ENCODE data around the gene SLC11A1. TPM values are rescaled to one million over a fixed set of nuclear protein-coding genes. Genes with fewer than 3 reads are reported as not detected.
A peak's percentile ranks its signal among the peaks of the same experiment; 100 is the strongest.

The SLC11A1 gene
- total RNA-seq, 4 donors from 2014 or later = 5.6 to 38.1 (median 20.7) TPM

DNA sequence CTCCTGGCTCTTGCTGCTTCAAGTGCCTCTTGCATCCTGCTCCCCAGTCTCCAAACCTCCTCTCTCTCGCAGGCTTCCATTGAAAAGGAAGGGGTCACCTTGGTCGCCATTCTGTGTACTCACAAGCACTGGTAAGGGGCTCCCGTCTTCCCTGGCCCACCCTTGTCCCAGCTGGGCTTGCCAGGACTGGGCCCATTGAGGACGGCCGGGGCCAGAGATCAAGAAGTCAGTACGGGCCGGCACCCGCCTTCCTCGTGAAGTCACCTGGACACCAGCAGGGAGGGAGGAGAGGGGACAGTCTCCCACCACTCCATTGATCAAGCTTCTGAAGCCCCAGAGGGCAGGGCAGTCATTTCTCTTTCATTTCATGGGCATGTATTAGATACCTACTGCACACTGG lies 41.4 kb upstream of the SLC11A1 start:
- Histone ChIP-seq H3K9me3 (no peaks in the 10 kb centered on the region), H3K4me1 (no peaks in the 10 kb centered on the region), H3K36me3 (peaks cover 0 to 6% (median 2%) of the 10 kb centered on the region in 4 donors), H3K27me3 (no peaks in the 10 kb centered on the region), H3K4me3 (no peak overlapping the region), H3K27ac (replicated peaks in 1 of 4) (no peak overlapping the region)
- TF ChIP-seq EP300 (IDR thresholded peaks at IDR 0.05) (no peak), POLR2AphosphoS5 (IDR thresholded peaks at IDR 0.05) (no peak), POLR2A (IDR thresholded peaks at IDR 0.05; ENCODE audit: low read depth) (no peak)
- TF ChIP-seq, protein P1, sequence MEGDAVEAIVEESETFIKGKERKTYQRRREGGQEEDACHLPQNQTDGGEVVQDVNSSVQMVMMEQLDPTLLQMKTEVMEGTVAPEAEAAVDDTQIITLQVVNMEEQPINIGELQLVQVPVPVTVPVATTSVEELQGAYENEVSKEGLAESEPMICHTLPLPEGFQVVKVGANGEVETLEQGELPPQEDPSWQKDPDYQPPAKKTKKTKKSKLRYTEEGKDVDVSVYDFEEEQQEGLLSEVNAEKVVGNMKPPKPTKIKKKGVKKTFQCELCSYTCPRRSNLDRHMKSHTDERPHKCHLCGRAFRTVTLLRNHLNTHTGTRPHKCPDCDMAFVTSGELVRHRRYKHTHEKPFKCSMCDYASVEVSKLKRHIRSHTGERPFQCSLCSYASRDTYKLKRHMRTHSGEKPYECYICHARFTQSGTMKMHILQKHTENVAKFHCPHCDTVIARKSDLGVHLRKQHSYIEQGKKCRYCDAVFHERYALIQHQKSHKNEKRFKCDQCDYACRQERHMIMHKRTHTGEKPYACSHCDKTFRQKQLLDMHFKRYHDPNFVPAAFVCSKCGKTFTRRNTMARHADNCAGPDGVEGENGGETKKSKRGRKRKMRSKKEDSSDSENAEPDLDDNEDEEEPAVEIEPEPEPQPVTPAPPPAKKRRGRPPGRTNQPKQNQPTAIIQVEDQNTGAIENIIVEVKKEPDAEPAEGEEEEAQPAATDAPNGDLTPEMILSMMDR (IDR thresholded peaks at IDR 0.05) = no peak
- no peak for DNase-seq (ENCODE audit: extremely low spot score)
- intact Hi-C loops (cut with DNase I) = no loop called here
- WGBS = 95% methylated on average over 9 of the region's 9 CpGs

DNA sequence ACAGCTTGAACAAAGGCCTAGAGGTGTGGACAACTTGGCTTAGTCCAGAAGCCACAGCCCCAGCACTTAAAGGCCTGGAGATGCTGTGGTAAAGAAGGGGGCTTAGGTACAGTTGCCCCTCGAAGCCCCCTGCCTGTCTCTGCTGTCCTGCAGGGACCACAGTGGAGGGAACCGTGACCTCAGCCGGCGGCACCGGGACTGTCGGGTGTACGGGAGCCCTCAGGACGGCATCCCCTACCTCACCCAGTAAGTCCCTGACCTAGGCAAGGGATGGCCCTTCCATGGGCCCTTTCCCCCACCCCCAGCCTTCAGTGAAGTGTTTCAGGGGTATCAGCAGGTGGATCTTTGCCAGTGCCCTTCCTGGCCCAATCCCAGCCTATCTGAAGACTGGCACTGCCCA lies 40.7 kb upstream of the SLC11A1 start:
- TF ChIP-seq POLR2A (IDR thresholded peaks at IDR 0.05; ENCODE audit: low read depth) (no peak), EP300 (IDR thresholded peaks at IDR 0.05) (no peak), POLR2AphosphoS5 (IDR thresholded peaks at IDR 0.05) (no peak)
- TF ChIP-seq, protein P1 (IDR thresholded peaks at IDR 0.05) = no peak
- no peak for DNase-seq (ENCODE audit: extremely low spot score)
- H3K4me1 ChIP-seq = no peaks in the 10 kb centered on the region
- H3K27ac ChIP-seq (replicated peaks in 1 of 4) = no peak overlapping the region
- 80% methylated on average over 1 of the region's 8 CpGs for WGBS
- H3K36me3 ChIP-seq = peaks cover 0 to 6% (median 2%) of the 10 kb centered on the region in 4 donors
- intact Hi-C loops (cut with DNase I) = no loop called here
- H3K4me3 ChIP-seq = no peak overlapping the region
- no peaks in the 10 kb centered on the region for H3K9me3 ChIP-seq
- no peaks in the 10 kb centered on the region for H3K27me3 ChIP-seq

DNA sequence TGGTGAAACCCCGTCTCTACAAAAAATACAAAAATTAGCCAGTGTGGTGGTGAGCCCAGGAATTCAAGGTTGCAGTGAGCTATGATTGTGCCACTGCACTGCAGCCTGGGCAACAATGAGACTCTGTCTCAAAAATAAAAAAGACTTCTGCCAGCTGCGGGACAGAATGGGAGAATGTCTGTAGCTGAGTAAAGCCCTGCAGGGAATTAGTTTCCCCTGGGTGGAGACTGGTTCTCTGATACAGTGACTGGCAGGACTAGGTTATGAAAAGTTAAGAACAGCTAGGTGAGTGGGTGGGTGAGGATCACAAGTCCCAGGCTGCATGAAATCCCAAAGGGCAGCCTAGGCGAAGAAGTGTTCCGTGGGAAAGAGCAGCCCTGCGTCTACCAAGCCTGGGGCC lies 39.2 kb upstream of the SLC11A1 start:
- intact Hi-C loops (cut with DNase I) = no loop called here
- 96% methylated on average over 5 of the region's 5 CpGs for WGBS
- Histone ChIP-seq H3K9me3 (no peaks in the 10 kb centered on the region), H3K4me1 (no peaks in the 10 kb centered on the region), H3K27me3 (no peaks in the 10 kb centered on the region), H3K36me3 (peaks cover 0 to 6% (median 2%) of the 10 kb centered on the region in 4 donors), H3K27ac (replicated peaks in 1 of 4) (no peak overlapping the region), H3K4me3 (no peak overlapping the region)
- no peak for DNase-seq (ENCODE audit: extremely low spot score)
- TF ChIP-seq, protein P1 (IDR thresholded peaks at IDR 0.05) = no peak
- TF ChIP-seq POLR2AphosphoS5 (IDR thresholded peaks at IDR 0.05) (no peak), EP300 (IDR thresholded peaks at IDR 0.05) (no peak), POLR2A (IDR thresholded peaks at IDR 0.05; ENCODE audit: low read depth) (no peak)

DNA sequence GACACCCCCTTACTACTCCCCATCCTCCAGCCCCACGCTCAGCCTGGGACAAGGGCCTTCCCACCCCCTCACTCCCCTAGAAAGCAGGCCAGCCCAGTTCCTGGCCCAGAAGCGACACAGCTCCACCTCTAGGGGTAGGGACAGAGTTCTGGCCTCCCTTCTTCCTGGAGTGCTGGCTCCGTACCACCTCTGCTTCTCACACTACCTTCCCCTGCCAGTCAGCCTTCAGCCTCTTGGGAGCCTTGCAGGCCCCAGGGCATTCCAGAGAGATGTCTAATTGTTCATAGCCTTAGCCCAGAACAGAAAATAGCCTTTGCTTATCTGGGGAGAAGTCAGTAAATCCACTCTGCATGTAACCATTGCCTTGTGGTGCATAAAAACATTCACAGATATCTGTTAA lies 38.5 kb upstream of the SLC11A1 start:
- intact Hi-C loops (cut with DNase I) = no loop called here
- no peaks in the 10 kb centered on the region for H3K27me3 ChIP-seq
- TF ChIP-seq EP300 (IDR thresholded peaks at IDR 0.05) (no peak), POLR2AphosphoS5 (IDR thresholded peaks at IDR 0.05) (no peak), POLR2A (IDR thresholded peaks at IDR 0.05; ENCODE audit: low read depth) (no peak)
- TF ChIP-seq, protein P1 (IDR thresholded peaks at IDR 0.05) = no peak
- peak; percentile 66 for DNase-seq (ENCODE audit: extremely low spot score)
- H3K36me3 ChIP-seq = peaks cover 0 to 6% (median 2%) of the 10 kb centered on the region in 4 donors
- no peaks in the 10 kb centered on the region for H3K4me1 ChIP-seq
- no peak overlapping the region for H3K4me3 ChIP-seq
- no peak overlapping the region for H3K27ac ChIP-seq (replicated peaks in 1 of 4)
- no peaks in the 10 kb centered on the region for H3K9me3 ChIP-seq
- 87% methylated on average over 3 of the region's 3 CpGs for WGBS

DNA sequence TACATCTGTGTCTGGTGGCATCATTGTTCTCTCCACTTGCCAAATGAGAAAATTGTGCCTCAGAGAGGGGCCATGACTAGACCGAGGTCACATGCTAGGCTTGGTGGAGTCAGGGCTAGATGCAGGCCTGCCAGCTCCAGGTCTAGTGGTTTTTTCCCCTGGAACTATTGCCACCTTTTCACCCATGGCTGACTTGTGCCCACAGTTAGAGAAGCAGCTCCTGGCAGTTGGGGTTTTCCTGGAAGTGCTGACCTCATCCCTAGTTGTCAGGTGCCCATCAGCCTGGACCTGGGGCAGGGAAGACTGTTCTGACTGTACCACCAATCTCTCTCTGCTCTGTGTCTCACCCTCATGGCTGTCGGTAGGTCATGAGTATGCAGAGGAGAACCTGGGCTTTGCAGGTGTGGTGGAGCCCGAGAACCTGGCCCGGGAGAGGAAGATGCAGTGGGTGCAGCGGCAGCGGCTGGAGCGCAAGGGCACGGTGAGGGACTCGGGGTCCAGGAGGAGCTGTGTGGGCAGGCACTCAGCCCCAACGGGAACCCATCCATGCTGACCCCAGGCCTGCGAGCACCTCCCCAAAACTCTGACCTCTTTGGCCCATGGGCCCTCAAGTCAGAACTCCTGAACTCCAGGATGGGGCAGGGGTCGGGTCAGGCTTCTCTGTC lies 37.9 kb upstream of the SLC11A1 start:
- DNase-seq (ENCODE audit: extremely low spot score) = no peak
- no peaks in the 10 kb centered on the region for H3K27me3 ChIP-seq
- H3K36me3 ChIP-seq = peaks cover 0 to 6% (median 2%) of the 10 kb centered on the region in 4 donors
- H3K27ac ChIP-seq (replicated peaks in 1 of 4) = no peak overlapping the region
- TF ChIP-seq POLR2A (IDR thresholded peaks at IDR 0.05; ENCODE audit: low read depth) = no peak
- H3K9me3 ChIP-seq = no peaks in the 10 kb centered on the region
- intact Hi-C loops (cut with DNase I) = no loop called here
- WGBS = 100% methylated on average over 10 of the region's 12 CpGs
- H3K4me3 ChIP-seq = no peak overlapping the region
- H3K4me1 ChIP-seq = no peaks in the 10 kb centered on the region
